HG02623 (cell line): ENCODE data around the gene KIAA0825.
A peak's percentile ranks its signal among the peaks of the same experiment; 100 is the strongest.

Experiments used
- ATAC-seq: cut with Tn5 transposase; IDR thresholded peaks from one replicate; pipeline ENCODE4 v1.9.1; 2021; ENCODE audit warnings: moderate library complexity; ENCODE audit not compliant: unreplicated experiment

Gene KIAA0825

GRCh38 chr5:94457788-94458187, 160.6 kb downstream of the KIAA0825 start:
- no peak for ATAC-seq

- ATAC-seq: no peak
Measured at GRCh38 chr5:94445726-94446125, 172.7 kb downstream of the KIAA0825 start.

- no peak for ATAC-seq
Measured at GRCh38 chr5:94442991-94443390, 175.4 kb downstream of the KIAA0825 start.

GRCh38 chr5:94442076-94442475, 176.3 kb downstream of the KIAA0825 start:
- no peak for ATAC-seq

- ATAC-seq: no peak
Measured at GRCh38 chr5:94440015-94440414, 178.4 kb downstream of the KIAA0825 start.

- no peak for ATAC-seq
Measured at GRCh38 chr5:94433397-94434163, 184.8 kb downstream of the KIAA0825 start.

- ATAC-seq: no peak
Measured at GRCh38 chr5:94432499-94432898, 185.9 kb downstream of the KIAA0825 start.

- no peak for ATAC-seq
Measured at GRCh38 chr5:94431696-94432095, 186.7 kb downstream of the KIAA0825 start.

GRCh38 chr5:94429566-94429965, 188.8 kb downstream of the KIAA0825 start:
- ATAC-seq: no peak

- no peak for ATAC-seq
Measured at GRCh38 chr5:94425396-94425795, 193.0 kb downstream of the KIAA0825 start.

GRCh38 chr5:94423411-94423810, 195.0 kb downstream of the KIAA0825 start:
- no peak for ATAC-seq

- ATAC-seq: no peak
Measured at GRCh38 chr5:94422812-94423211, 195.6 kb downstream of the KIAA0825 start.

GRCh38 chr5:94420885-94421284, 197.5 kb downstream of the KIAA0825 start:
- no peak for ATAC-seq

- no peak for ATAC-seq
Measured at GRCh38 chr5:94415798-94416197, 202.6 kb downstream of the KIAA0825 start.

- ATAC-seq: no peak
Measured at GRCh38 chr5:94409440-94409839, 209.0 kb downstream of the KIAA0825 start.

- no peak for ATAC-seq
Measured at GRCh38 chr5:94407023-94407422, 211.4 kb downstream of the KIAA0825 start.

- no peak for ATAC-seq
Measured at GRCh38 chr5:94403483-94403882, 214.9 kb downstream of the KIAA0825 start.

- no peak for ATAC-seq
Measured at GRCh38 chr5:94402096-94402495, 216.3 kb downstream of the KIAA0825 start.

- no peak for ATAC-seq
Measured at GRCh38 chr5:94397508-94397907, 220.9 kb downstream of the KIAA0825 start.

GRCh38 chr5:94396687-94397086, 221.7 kb downstream of the KIAA0825 start:
- no peak for ATAC-seq

GRCh38 chr5:94395468-94395867, 222.9 kb downstream of the KIAA0825 start:
- no peak for ATAC-seq

GRCh38 chr5:94391996-94392395, 226.4 kb downstream of the KIAA0825 start:
- no peak for ATAC-seq

- peak; percentile 66 for ATAC-seq
Measured at GRCh38 chr5:94389515-94389899, 228.9 kb downstream of the KIAA0825 start.
